IMR-90 (cell line): ENCODE measurements around the gene ASPRV1.

Source experiments
- CTCF ChIP-seq: conservative IDR thresholded peaks from 2 replicates; pipeline ENCODE4 v1.5.1; 2012; ENCODE audit warnings: mild to moderate bottlenecking, low read depth, low read length, improper control_type of control experiment
- POLR2A ChIP-seq: IDR thresholded peaks from 2 replicates; pipeline ENCODE4 v1.6.1; 2012; ENCODE audit warnings: mild to moderate bottlenecking, low read depth, low read length
- SMC3 ChIP-seq: fragments of 150-350 bp; IDR thresholded peaks from 2 replicates; pipeline ENCODE4 v1.6.1; 2016; ENCODE audit warnings: low read depth, mild to moderate bottlenecking, antibody characterized with exemption, low read length, moderate library complexity
- USF2 ChIP-seq: fragments of 150-350 bp; IDR thresholded peaks from 2 replicates; pipeline ENCODE4 v1.6.1; 2017; ENCODE audit warnings: mild to moderate bottlenecking, antibody characterized with exemption, low read length, low read depth

DNA sequence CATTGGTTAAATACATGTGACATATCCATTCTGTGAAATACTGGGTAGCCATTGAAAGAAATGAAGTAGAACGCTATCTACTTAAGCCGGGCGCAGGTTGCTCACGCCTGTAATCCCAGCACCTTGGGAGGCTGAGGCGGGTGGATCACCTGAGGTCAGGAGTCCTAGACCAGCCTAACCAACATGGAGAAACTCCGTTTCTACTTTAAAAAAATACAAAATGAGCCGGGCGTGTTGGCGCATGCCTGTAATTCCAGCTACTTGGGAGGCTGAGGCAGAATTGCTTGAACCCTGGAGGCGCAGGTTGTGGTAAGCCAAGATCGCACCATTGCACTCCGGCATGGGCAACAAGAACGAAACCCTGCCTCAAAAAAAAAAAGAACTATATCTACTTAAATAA, 45.7 kb upstream of the ASPRV1 start:
- TF ChIP-seq CTCF (no peak), USF2 (no peak), POLR2A (no peak), SMC3 (no peak)
